Measurements from ENCODE around the gene TMEM117. TPM values are rescaled to one million over a fixed set of nuclear protein-coding genes. Genes with fewer than 3 reads are reported as not detected.

Gene TMEM117
- total and polyA plus RNA-seq, 11 donors = 3.7 to 13.5 (median 7.3) TPM

GRCh38 chr12:43964961-43965360 lies 129.1 kb downstream of the TMEM117 start:
- Histone ChIP-seq H3K4me3 (no peak overlapping the region), H3K4me1 (no peaks in the 10 kb centered on the region), H3K36me3 (no peaks in the 10 kb centered on the region), H3K27ac (no peak overlapping the region), H3K27me3 (no peaks in the 10 kb centered on the region), H3K9me3 (peaks cover 0 to 4% (median 0%) of the 10 kb centered on the region in 12 donors)
- WGBS, 4 donors = 53 to 75% (median 55%) methylated on average over 3 of the region's 3 CpGs
- no peak for ATAC-seq
- intact Hi-C loops (cut with DNase I) = no loop called here
- no peak for DNase-seq
- no peak for TF ChIP-seq POLR2A (IDR thresholded peaks at IDR 0.05)
- TF ChIP-seq CTCF (IDR thresholded peaks at IDR 0.05) = no peak

GRCh38 chr12:43965899-43966298 lies 130.0 kb downstream of the TMEM117 start:
- Histone ChIP-seq H3K27ac (no peak overlapping the region), H3K9me3 (peaks cover 0 to 4% (median 0%) of the 10 kb centered on the region in 12 donors), H3K4me1 (no peaks in the 10 kb centered on the region), H3K27me3 (no peaks in the 10 kb centered on the region), H3K36me3 (no peaks in the 10 kb centered on the region), H3K4me3 (no peak overlapping the region)
- ATAC-seq (no peak), DNase-seq (no peak)
- intact Hi-C loops (cut with DNase I) = no loop called here
- TF ChIP-seq POLR2A (IDR thresholded peaks at IDR 0.05) = no peak
- no peak for TF ChIP-seq CTCF (IDR thresholded peaks at IDR 0.05)
- WGBS, 4 donors = 81 to 87% (median 85%) methylated on average over 3 of the region's 3 CpGs

GRCh38 chr12:43968736-43969135 lies 132.9 kb downstream of the TMEM117 start:
- H3K4me1 ChIP-seq = peaks cover 0 to 9% (median 4%) of the 10 kb centered on the region in 12 donors
- WGBS, 4 donors = 84 to 89% (median 87%) methylated on average over 4 of the region's 4 CpGs

GRCh38 chr12:43969882-43970281 lies 134.0 kb downstream of the TMEM117 start:
- Histone ChIP-seq H3K27ac (no peak overlapping the region), H3K27me3 (no peaks in the 10 kb centered on the region), H3K4me3 (no peak overlapping the region), H3K9me3 (peaks cover 0 to 4% (median 0%) of the 10 kb centered on the region in 12 donors), H3K36me3 (no peaks in the 10 kb centered on the region), H3K4me1 (peaks cover 0 to 17% (median 8%) of the 10 kb centered on the region in 12 donors)
- DNase-seq = no peak
- no peak for ATAC-seq
- WGBS, 4 donors = 80 to 94% (median 91%) methylated on average over 2 of the region's 2 CpGs
- intact Hi-C loops (cut with DNase I) = no loop called here
- no peak for TF ChIP-seq POLR2A (IDR thresholded peaks at IDR 0.05)
- TF ChIP-seq CTCF (IDR thresholded peaks at IDR 0.05) = no peak

More at GRCh38 chr12:43968736-43969135, 132.9 kb downstream of the TMEM117 start:
- DNase-seq (no peak), ATAC-seq (no peak)
- Histone ChIP-seq H3K9me3 (peaks cover 0 to 4% (median 0%) of the 10 kb centered on the region in 12 donors), H3K4me3 (no peak overlapping the region), H3K36me3 (no peaks in the 10 kb centered on the region), H3K27me3 (no peaks in the 10 kb centered on the region), H3K27ac (no peak overlapping the region)
- intact Hi-C loops (cut with DNase I) = no loop called here
- no peak for TF ChIP-seq POLR2A (IDR thresholded peaks at IDR 0.05)
- TF ChIP-seq CTCF (IDR thresholded peaks at IDR 0.05) = no peak
